GM23338 (cell line): Measurements from ENCODE around the gene MCUB. TPM values are rescaled to one million over a fixed set of nuclear protein-coding genes. Genes with fewer than 3 reads are reported as not detected.

Source experiments
- ATAC-seq: fragments of 200-7000 bp; cut with Tn5 transposase; 3 replicates; pipeline ENCODE4 v1.9.1; 2020
- DNase-seq: peaks from one replicate; pipeline ENCODE4 v3.0.0-alpha.2; 2015; ENCODE audit warnings: low spot score
- H2AFZ ChIP-seq: fragments of 200-600 bp; sonication (generic); 2 replicates; pipeline ENCODE4 v1.8.0; 2016; ENCODE audit warnings: antibody characterized with exemption, mild to moderate bottlenecking, moderate library complexity
- H3F3A ChIP-seq: fragments of 200-600 bp; sonication (generic); replicated peaks from 2 replicates; pipeline ENCODE4 v1.8.0; 2017; ENCODE audit warnings: antibody characterized with exemption, mixed run types, low read depth
- H3K27ac ChIP-seq: fragments of 200-600 bp; sonication (generic); 2 replicates; pipeline ENCODE4 v1.6.1; 2016; ENCODE audit warnings: low read depth
- H3K27me3 ChIP-seq: fragments of 200-600 bp; sonication (generic); 2 replicates; pipeline ENCODE4 v1.8.0; 2016; ENCODE audit warnings: mild to moderate bottlenecking, mixed run types, moderate library complexity; ENCODE audit not compliant: insufficient read depth
- H3K36me3 ChIP-seq: fragments of 200-600 bp; sonication (generic); 2 replicates; pipeline ENCODE4 v1.8.0; 2016; ENCODE audit warnings: mild to moderate bottlenecking; ENCODE audit not compliant: insufficient read depth
- H3K4me1 ChIP-seq: fragments of 200-600 bp; sonication (generic); 2 replicates; pipeline ENCODE4 v1.8.0; 2016; ENCODE audit warnings: mild to moderate bottlenecking, moderate library complexity; ENCODE audit not compliant: insufficient read depth
- H3K4me2 ChIP-seq: fragments of 200-600 bp; sonication (generic); 2 replicates; pipeline ENCODE4 v1.7.1; 2017; ENCODE audit warnings: mixed run types
- H3K4me3 ChIP-seq: fragments of 200-600 bp; sonication (generic); 2 replicates; pipeline ENCODE4 v1.6.1; 2016; ENCODE audit warnings: mixed run types
- H3K79me2 ChIP-seq: fragments of 200-600 bp; sonication (generic); replicated peaks from 2 replicates; pipeline ENCODE4 v1.8.0; 2017; ENCODE audit warnings: mild to moderate bottlenecking; ENCODE audit not compliant: insufficient read depth
- H3K9me2 ChIP-seq: fragments of 200-600 bp; sonication (generic); 2 replicates; pipeline ENCODE4 v1.8.0; 2017; ENCODE audit not compliant: insufficient read depth
- H4K20me1 ChIP-seq: fragments of 200-600 bp; sonication (generic); replicated peaks from 2 replicates; pipeline ENCODE4 v1.8.0; 2017; ENCODE audit warnings: mild to moderate bottlenecking; ENCODE audit not compliant: insufficient read depth
- H3K27ac Mint-ChIP-seq: 2 replicates; pipeline ENCODE4 v1.8.0; 2020; ENCODE audit warnings: inconsistent platforms, mild to moderate bottlenecking, moderate library complexity, mixed read lengths
- H3K27me3 Mint-ChIP-seq: 3 replicates; pipeline ENCODE4 v1.8.0; 2022; ENCODE audit warnings: low read depth, mild to moderate bottlenecking, moderate library complexity, mixed read lengths, inconsistent platforms; ENCODE audit not compliant: insufficient read depth, poor library complexity
- H3K36me3 Mint-ChIP-seq: 3 replicates; pipeline ENCODE4 v1.8.0; 2021; ENCODE audit warnings: low read depth, mild to moderate bottlenecking, inconsistent platforms, moderate library complexity, mixed read lengths
- H3K4me1 Mint-ChIP-seq: 3 replicates; pipeline ENCODE4 v1.8.0; 2020; ENCODE audit warnings: mild to moderate bottlenecking, inconsistent platforms, mixed read lengths
- H3K4me3 Mint-ChIP-seq: 3 replicates; pipeline ENCODE4 v1.8.0; 2021; ENCODE audit warnings: moderate library complexity, mild to moderate bottlenecking, inconsistent platforms, mixed read lengths
- H3K9me3 Mint-ChIP-seq: 3 replicates; pipeline ENCODE4 v1.8.0; 2020; ENCODE audit warnings: moderate library complexity, mild to moderate bottlenecking, inconsistent platforms, mixed read lengths
- CREB1 ChIP-seq: fragments of 250-450 bp; sonication (Bioruptor Pico); IDR thresholded peaks from 2 replicates; pipeline ENCODE4 v1.5.0; 2020; ENCODE audit warnings: low read depth, mild to moderate bottlenecking, moderate library complexity
- CTCF ChIP-seq, 2 experiments: fragments of 200-600 bp in 1 of 2; sonication (generic) in 1 of 2; conservative IDR thresholded peaks; 2 replicates each; pipeline versions ENCODE4 v1.5.1 to v1.6.1; 2016 to 2017; ENCODE audit warnings: antibody characterized with exemption in 2 of 2, low read depth in 2 of 2, mild to moderate bottlenecking in 2 of 2, moderate library complexity in 1 of 2
- EZH2 ChIP-seq: fragments of 200-600 bp; sonication (generic); IDR thresholded peaks from one replicate; pipeline ENCODE4 v1.8.0; 2017; ENCODE audit warnings: antibody characterized with exemption, mild to moderate bottlenecking, low read depth; ENCODE audit not compliant: unreplicated experiment
- EZH2phosphoT487 ChIP-seq: fragments of 200-600 bp; sonication (generic); IDR thresholded peaks from one replicate; pipeline ENCODE4 v1.8.1; 2018; ENCODE audit warnings: antibody characterized with exemption; ENCODE audit not compliant: unreplicated experiment
- JUNB ChIP-seq: IDR thresholded peaks from one replicate; pipeline ENCODE4 v1.6.1; 2016; ENCODE audit warnings: antibody characterized with exemption; ENCODE audit not compliant: unreplicated experiment
- NANOG ChIP-seq: IDR thresholded peaks from 2 replicates; pipeline ENCODE4 v1.6.1; 2016; ENCODE audit warnings: antibody characterized with exemption, borderline replicate concordance
- POLR2AphosphoS5 ChIP-seq: IDR thresholded peaks from 2 replicates; pipeline ENCODE4 v1.6.1; 2016; ENCODE audit warnings: antibody characterized with exemption, low read depth
- REST ChIP-seq: IDR thresholded peaks from one replicate; pipeline ENCODE4 v1.6.1; 2018; ENCODE audit warnings: antibody characterized with exemption; ENCODE audit not compliant: unreplicated experiment
- STAT1 ChIP-seq: IDR thresholded peaks from one replicate; pipeline ENCODE4 v1.6.1; 2016; ENCODE audit warnings: antibody characterized with exemption; ENCODE audit not compliant: unreplicated experiment
- ZNF114 ChIP-seq: fragments of 250-450 bp; sonication (Bioruptor Pico); IDR thresholded peaks from 2 replicates; pipeline ENCODE4 v1.5.0; 2020; ENCODE audit warnings: mild to moderate bottlenecking, moderate library complexity
- ZNF331 ChIP-seq: fragments of 250-450 bp; sonication (Bioruptor Pico); IDR thresholded peaks from 2 replicates; pipeline ENCODE4 v1.5.0; 2020; ENCODE audit warnings: low read depth, mild to moderate bottlenecking, moderate library complexity
- polyA plus RNA-seq: library from polyadenylated mRNA; unstranded; fragments of >200 nt; fragmentation: Nextera tagmentation; extraction: Ambion mirVana; gene quantifications from 2 replicates; pipeline ENCODE4 v1.2.1, GENCODE V29; 2016
- total RNA-seq: library from RNA; depleted of rRNA; stranded (reverse); fragments of >200 nt; shearing (Covaris generic); gene quantifications from 2 replicates; pipeline ENCODE4 v1.2.3, GENCODE V29; 2014
- TF ChIP-seq, protein P1 (sequence below): fragments of 250-450 bp; sonication (Bioruptor Pico); IDR thresholded peaks from 2 replicates; pipeline ENCODE4 v1.5.0; 2020; ENCODE audit warnings: mild to moderate bottlenecking, moderate library complexity
- TF ChIP-seq, protein P2 (sequence below): IDR thresholded peaks from 2 replicates; pipeline ENCODE4 v1.6.1; 2016; ENCODE audit warnings: antibody characterized with exemption

Gene MCUB
- total and polyA plus RNA-seq, 2 experiments from 2014 or later, result 21.7 to 97.9 TPM

GRCh38 chr4:109721033-109721432, 161.0 kb downstream of the MCUB start:
- ATAC-seq (no peak), DNase-seq (no peak)
- H3K36me3 ChIP-seq, result peaks cover 6% of the 10 kb centered on the region
- peaks cover 82% of the 10 kb centered on the region for H3K79me2 ChIP-seq
- Mint-ChIP-seq H3K27me3 (no peaks in the 10 kb centered on the region), H3K9me3 (no peaks in the 10 kb centered on the region), H3K4me3 (no peak overlapping the region), H3K27ac (no peak overlapping the region), H3K36me3 (peaks cover 23% of the 10 kb centered on the region), H3K4me1 (no peaks in the 10 kb centered on the region; the same call in 2 of the 3 replicates)
- no peak overlapping the region for H3K4me2 ChIP-seq
- no peak overlapping the region for H3K27ac ChIP-seq
- no peaks in the 10 kb centered on the region for H3K4me1 ChIP-seq
- no peak overlapping the region for H3K4me3 ChIP-seq
- no peak for TF ChIP-seq POLR2AphosphoS5
- TF ChIP-seq ZNF331 (CRISPR knock-in tag), result no peak
- no peak for TF ChIP-seq NANOG
- TF ChIP-seq, protein P1, sequence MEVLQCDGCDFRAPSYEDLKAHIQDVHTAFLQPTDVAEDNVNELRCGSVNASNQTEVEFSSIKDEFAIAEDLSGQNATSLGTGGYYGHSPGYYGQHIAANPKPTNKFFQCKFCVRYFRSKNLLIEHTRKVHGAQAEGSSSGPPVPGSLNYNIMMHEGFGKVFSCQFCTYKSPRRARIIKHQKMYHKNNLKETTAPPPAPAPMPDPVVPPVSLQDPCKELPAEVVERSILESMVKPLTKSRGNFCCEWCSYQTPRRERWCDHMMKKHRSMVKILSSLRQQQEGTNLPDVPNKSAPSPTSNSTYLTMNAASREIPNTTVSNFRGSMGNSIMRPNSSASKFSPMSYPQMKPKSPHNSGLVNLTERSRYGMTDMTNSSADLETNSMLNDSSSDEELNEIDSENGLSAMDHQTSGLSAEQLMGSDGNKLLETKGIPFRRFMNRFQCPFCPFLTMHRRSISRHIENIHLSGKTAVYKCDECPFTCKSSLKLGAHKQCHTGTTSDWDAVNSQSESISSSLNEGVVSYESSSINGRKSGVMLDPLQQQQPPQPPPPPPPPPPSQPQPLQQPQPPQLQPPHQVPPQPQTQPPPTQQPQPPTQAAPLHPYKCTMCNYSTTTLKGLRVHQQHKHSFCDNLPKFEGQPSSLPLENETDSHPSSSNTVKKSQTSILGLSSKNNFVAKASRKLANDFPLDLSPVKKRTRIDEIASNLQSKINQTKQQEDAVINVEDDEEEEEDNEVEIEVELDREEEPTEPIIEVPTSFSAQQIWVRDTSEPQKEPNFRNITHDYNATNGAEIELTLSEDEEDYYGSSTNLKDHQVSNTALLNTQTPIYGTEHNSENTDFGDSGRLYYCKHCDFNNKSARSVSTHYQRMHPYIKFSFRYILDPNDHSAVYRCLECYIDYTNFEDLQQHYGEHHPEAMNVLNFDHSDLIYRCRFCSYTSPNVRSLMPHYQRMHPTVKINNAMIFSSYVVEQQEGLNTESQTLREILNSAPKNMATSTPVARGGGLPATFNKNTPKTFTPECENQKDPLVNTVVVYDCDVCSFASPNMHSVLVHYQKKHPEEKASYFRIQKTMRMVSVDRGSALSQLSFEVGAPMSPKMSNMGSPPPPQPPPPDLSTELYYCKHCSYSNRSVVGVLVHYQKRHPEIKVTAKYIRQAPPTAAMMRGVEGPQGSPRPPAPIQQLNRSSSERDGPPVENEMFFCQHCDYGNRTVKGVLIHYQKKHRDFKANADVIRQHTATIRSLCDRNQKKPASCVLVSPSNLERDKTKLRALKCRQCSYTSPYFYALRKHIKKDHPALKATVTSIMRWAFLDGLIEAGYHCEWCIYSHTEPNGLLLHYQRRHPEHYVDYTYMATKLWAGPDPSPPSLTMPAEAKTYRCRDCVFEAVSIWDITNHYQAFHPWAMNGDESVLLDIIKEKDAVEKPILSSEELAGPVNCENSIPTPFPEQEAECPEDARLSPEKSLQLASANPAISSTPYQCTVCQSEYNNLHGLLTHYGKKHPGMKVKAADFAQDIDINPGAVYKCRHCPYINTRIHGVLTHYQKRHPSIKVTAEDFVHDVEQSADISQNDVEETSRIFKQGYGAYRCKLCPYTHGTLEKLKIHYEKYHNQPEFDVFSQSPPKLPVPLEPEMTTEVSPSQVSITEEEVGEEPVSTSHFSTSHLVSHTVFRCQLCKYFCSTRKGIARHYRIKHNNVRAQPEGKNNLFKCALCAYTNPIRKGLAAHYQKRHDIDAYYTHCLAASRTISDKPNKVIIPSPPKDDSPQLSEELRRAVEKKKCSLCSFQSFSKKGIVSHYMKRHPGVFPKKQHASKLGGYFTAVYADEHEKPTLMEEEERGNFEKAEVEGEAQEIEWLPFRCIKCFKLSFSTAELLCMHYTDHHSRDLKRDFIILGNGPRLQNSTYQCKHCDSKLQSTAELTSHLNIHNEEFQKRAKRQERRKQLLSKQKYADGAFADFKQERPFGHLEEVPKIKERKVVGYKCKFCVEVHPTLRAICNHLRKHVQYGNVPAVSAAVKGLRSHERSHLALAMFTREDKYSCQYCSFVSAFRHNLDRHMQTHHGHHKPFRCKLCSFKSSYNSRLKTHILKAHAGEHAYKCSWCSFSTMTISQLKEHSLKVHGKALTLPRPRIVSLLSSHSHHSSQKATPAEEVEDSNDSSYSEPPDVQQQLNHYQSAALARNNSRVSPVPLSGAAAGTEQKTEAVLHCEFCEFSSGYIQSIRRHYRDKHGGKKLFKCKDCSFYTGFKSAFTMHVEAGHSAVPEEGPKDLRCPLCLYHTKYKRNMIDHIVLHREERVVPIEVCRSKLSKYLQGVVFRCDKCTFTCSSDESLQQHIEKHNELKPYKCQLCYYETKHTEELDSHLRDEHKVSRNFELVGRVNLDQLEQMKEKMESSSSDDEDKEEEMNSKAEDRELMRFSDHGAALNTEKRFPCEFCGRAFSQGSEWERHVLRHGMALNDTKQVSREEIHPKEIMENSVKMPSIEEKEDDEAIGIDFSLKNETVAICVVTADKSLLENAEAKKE (CRISPR knock-in tag), result no peak
- TF ChIP-seq, protein P2, sequence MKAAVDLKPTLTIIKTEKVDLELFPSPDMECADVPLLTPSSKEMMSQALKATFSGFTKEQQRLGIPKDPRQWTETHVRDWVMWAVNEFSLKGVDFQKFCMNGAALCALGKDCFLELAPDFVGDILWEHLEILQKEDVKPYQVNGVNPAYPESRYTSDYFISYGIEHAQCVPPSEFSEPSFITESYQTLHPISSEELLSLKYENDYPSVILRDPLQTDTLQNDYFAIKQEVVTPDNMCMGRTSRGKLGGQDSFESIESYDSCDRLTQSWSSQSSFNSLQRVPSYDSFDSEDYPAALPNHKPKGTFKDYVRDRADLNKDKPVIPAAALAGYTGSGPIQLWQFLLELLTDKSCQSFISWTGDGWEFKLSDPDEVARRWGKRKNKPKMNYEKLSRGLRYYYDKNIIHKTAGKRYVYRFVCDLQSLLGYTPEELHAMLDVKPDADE, result no peak
- TF ChIP-seq CTCF (conservative IDR thresholded peaks at IDR 0.05; ENCODE audit: low read depth in 2 of 2), result no peak
- no peak for TF ChIP-seq EZH2
- TF ChIP-seq REST, result no peak
- TF ChIP-seq JUNB, result no peak
- TF ChIP-seq STAT1, result no peak
- no peak for TF ChIP-seq ZNF114 (CRISPR knock-in tag)
- no peak for TF ChIP-seq EZH2phosphoT487
- no peak for TF ChIP-seq CREB1 (CRISPR knock-in tag)
- peaks cover 7% of the 10 kb centered on the region; the same call in 1 of the 2 replicates for H4K20me1 ChIP-seq
- no peaks in the 10 kb centered on the region for H3K9me2 ChIP-seq
- no peaks in the 10 kb centered on the region for H3K27me3 ChIP-seq
- no peaks in the 10 kb centered on the region for H3F3A ChIP-seq
- H2AFZ ChIP-seq, result no peak overlapping the region
